OCI-LY3 (cell line): ENCODE measurements around the gene PERM1.

Experiments
- EZH2phosphoT487 ChIP-seq: fragments of 200-600 bp; shearing (Covaris generic); IDR thresholded peaks from 2 replicates; pipeline ENCODE4 v1.6.1; 2018; ENCODE audit warnings: antibody characterized with exemption, mixed run types, low read depth
- TF ChIP-seq, protein P1 (sequence below): fragments of 200-600, 300-600 bp; sonication (generic); IDR thresholded peaks from 2 replicates; pipeline ENCODE4 v1.5.1; 2014; ENCODE audit warnings: antibody characterized with exemption, low read length, low read depth

DNA sequence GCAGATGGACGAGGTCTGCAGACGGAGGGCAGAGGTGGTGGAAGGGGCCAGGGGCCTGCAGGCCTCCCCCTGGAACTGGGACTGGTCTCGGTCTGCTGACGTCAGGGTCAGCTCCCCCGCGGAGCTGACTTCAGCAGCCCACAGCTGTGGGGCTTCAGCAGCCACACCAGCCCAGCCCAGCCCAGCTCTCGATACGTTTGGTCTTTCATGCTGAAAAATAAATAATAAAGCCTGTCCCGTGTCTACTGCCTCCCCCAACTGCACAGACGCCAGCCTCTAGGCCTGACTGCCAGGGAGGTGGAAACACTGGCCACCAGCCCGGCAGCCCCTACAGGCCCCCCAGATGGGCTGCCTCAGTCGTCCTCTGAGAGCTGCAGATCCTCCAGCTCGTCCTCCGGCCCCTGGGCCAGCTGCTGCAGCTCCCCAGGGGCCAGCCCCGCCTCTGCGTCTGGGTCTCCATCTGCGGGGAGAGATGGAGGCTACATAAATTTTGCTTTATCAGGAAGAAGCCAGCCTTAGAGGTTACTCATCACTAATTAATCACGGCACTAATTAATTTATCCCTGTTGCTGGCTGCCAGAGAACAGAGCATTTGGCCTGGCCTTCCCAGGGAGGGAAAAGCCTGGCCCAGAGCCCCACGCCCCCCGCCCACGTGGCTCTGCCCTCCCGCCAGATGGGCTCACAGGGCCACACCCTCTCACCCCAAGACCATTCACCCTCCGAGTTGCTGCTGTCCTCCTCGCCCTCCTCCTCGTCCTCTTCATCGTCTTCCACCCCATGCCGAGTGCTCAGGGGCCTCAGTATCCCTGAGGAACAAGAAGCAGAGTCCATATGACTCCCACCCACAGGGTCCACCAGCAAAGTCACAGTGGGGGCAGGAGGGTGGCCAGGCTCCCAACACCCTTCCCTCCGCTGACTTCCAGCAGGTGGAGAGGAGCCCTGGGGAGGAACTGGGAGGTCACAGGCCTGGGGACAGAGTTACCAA is 37.3 kb downstream of the PERM1 start:
- TF ChIP-seq, protein P1, sequence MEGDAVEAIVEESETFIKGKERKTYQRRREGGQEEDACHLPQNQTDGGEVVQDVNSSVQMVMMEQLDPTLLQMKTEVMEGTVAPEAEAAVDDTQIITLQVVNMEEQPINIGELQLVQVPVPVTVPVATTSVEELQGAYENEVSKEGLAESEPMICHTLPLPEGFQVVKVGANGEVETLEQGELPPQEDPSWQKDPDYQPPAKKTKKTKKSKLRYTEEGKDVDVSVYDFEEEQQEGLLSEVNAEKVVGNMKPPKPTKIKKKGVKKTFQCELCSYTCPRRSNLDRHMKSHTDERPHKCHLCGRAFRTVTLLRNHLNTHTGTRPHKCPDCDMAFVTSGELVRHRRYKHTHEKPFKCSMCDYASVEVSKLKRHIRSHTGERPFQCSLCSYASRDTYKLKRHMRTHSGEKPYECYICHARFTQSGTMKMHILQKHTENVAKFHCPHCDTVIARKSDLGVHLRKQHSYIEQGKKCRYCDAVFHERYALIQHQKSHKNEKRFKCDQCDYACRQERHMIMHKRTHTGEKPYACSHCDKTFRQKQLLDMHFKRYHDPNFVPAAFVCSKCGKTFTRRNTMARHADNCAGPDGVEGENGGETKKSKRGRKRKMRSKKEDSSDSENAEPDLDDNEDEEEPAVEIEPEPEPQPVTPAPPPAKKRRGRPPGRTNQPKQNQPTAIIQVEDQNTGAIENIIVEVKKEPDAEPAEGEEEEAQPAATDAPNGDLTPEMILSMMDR = no peak
- TF ChIP-seq EZH2phosphoT487 = no peak
